GM12872 (cell line): ENCODE data around the gene NNMT.
A peak's percentile ranks its signal among the peaks of the same experiment; 100 is the strongest.

ENCODE experiments used
- CTCF ChIP-seq: IDR thresholded peaks from 3 replicates; pipeline ENCODE4 v1.5.1; 2011; ENCODE audit warnings: low read depth, mild to moderate bottlenecking, low read length, moderate library complexity; ENCODE audit not compliant: insufficient read depth

Gene NNMT

GRCh38 chr11:114314096-114314495 is 17.9 kb downstream of the NNMT start:
- no peak for TF ChIP-seq CTCF

- no peak for TF ChIP-seq CTCF
Measured at GRCh38 chr11:114315749-114316368, 19.7 kb downstream of the NNMT start.

GRCh38 chr11:114316980-114317786 is 21.0 kb downstream of the NNMT start:
- no peak for TF ChIP-seq CTCF

GRCh38 chr11:114317787-114318137 is 21.6 kb downstream of the NNMT start:
- TF ChIP-seq CTCF = 0 out of 3 replicates have a peak, but pooled peaks have one; percentile 10

GRCh38 chr11:114318361-114318760 is 22.2 kb downstream of the NNMT start:
- no peak for TF ChIP-seq CTCF

- no peak for TF ChIP-seq CTCF
Measured at GRCh38 chr11:114319716-114320328, 23.6 kb downstream of the NNMT start.

- TF ChIP-seq CTCF = no peak
Measured at GRCh38 chr11:114321621-114322257, 25.5 kb downstream of the NNMT start.
